AG04450 (cell line): Measurements from ENCODE around the gene BBS5. TPM values are rescaled to one million over a fixed set of nuclear protein-coding genes. Genes with fewer than 3 reads are reported as not detected.
"Not testable (repeated sequence)": the region's sequence is repeated elsewhere in the genome, so short reads cannot be mapped to it uniquely, and the experiment has no call there.

Experiments
- CTCF ChIA-PET: fragments of 300-600, 350-600 bp; formaldehyde crosslinking; extraction: SDS; loops from one replicate; lab custom pipeline; 2022; ENCODE audit warnings: antibody characterized with exemption, inconsistent platforms; lab: Charles Lee
- POLR2A ChIA-PET: fragments of 350-600 bp; formaldehyde crosslinking; extraction: SDS; loops from one replicate; lab custom pipeline; 2021; ENCODE audit warnings: antibody characterized with exemption, inconsistent platforms; lab: Yijun Ruan, JAX
- DNase-seq: peaks from one replicate; pipeline ENCODE4 v3.0.0-alpha.2; 2011; ENCODE audit warnings: low read depth, low spot score
- H3K27ac ChIP-seq: one replicate; pipeline ENCODE4 v1.5.1; 2012; ENCODE audit warnings: low read depth, low read length, control low read depth
- H3K27me3 ChIP-seq: one replicate; pipeline ENCODE4 v1.6.0; 2012; ENCODE audit warnings: low read length; ENCODE audit not compliant: control insufficient read depth, insufficient read depth
- H3K4me3 ChIP-seq: 2 replicates; pipeline ENCODE4 v1.5.1; 2011; ENCODE audit warnings: mild to moderate bottlenecking, low read depth, low read length, control low read depth
- H3K9me3 ChIP-seq: 2 replicates; pipeline ENCODE4 v1.5.1; 2012; ENCODE audit warnings: low read length; ENCODE audit not compliant: control insufficient read depth, insufficient read depth
- polyA plus RNA-seq: library from polyadenylated mRNA; depleted of rRNA; stranded (reverse); fragments of >200 nt; gene quantifications from 2 replicates; pipeline ENCODE4 v1.2.3, GENCODE V29; 2011
- TF ChIP-seq, protein P1 (sequence below): IDR thresholded peaks from 2 replicates; pipeline ENCODE4 v1.5.1; 2011; ENCODE audit warnings: low read depth, low read length, control low read depth, inconsistent platforms

BBS5 gene
- polyA plus RNA-seq, 1 experiment = 2.0 TPM

DNA sequence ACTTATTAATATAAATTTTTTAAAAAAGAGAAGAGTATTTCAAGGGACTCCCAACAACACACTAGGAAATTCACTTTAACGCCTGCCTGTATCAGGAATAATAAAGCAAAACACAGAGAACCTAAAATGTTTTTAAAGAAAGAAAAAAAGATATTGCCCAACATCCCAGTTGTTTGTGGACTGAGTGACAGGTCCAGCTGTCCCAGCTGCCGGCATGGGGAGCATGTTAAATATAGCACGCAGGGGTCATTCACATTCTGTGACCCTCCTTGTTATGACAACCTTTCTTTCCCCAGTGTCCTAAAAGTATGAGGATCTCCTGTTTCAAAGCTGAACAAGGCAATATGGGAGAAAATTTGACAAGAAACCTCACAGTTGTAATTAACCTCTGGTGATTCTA is 34.6 kb downstream of the BBS5 start:
- Histone ChIP-seq H3K4me3 (no peak overlapping the region), H3K27me3 (no peaks in the 10 kb centered on the region), H3K27ac (no peak overlapping the region), H3K9me3 (no peaks in the 10 kb centered on the region)
- TF ChIP-seq, protein P1, sequence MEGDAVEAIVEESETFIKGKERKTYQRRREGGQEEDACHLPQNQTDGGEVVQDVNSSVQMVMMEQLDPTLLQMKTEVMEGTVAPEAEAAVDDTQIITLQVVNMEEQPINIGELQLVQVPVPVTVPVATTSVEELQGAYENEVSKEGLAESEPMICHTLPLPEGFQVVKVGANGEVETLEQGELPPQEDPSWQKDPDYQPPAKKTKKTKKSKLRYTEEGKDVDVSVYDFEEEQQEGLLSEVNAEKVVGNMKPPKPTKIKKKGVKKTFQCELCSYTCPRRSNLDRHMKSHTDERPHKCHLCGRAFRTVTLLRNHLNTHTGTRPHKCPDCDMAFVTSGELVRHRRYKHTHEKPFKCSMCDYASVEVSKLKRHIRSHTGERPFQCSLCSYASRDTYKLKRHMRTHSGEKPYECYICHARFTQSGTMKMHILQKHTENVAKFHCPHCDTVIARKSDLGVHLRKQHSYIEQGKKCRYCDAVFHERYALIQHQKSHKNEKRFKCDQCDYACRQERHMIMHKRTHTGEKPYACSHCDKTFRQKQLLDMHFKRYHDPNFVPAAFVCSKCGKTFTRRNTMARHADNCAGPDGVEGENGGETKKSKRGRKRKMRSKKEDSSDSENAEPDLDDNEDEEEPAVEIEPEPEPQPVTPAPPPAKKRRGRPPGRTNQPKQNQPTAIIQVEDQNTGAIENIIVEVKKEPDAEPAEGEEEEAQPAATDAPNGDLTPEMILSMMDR = no peak
- no peak for DNase-seq
- CTCF ChIA-PET = interaction anchor here (1.7 kb wide), 1 partner anchor 14 kb away, joined by 6 read pairs; no protein-coding TSS in a partner anchor
- POLR2A ChIA-PET = no interaction called here

GRCh38 chr2:169514758-169515157 is 35.5 kb downstream of the BBS5 start:
- CTCF ChIA-PET = interaction anchor here (1.7 kb wide), 1 partner anchor 13 kb away, joined by 6 read pairs; no protein-coding TSS in a partner anchor
- not testable (repeated sequence) for DNase-seq, H3K4me3 ChIP-seq, H3K27me3 ChIP-seq, H3K9me3 ChIP-seq, H3K27ac ChIP-seq
- POLR2A ChIA-PET = interaction anchor here (0.6 kb wide), 1 partner anchor 284 kb away, joined by 4 read pairs; the partner anchor contains the start of gene SSB

DNA sequence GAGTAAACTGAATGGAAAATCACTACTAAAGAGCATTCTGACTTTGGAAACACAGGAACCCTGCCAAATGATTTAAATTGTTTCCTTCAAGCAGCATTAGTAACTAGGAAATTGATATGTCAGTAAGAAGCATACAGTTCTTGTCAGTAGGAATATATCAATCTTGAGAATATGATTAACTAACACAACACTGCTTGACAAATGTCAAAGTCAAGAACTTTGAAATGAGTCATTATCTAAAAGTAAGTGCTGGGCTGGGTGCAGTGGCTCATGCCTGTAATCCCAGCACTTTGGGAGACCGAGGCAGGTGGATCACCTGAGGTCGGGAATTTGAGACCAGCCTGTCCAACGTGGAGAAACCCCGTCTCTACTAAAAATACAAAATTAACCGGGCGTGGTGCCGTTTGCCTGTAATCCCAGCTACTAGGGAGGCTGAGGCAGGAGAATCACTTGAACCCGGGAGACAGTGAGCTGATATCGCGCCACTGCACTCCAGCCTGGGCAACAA is 37.2 kb downstream of the BBS5 start:
- H3K4me3 ChIP-seq, DNase-seq, POLR2A ChIA-PET, H3K27ac ChIP-seq, H3K9me3 ChIP-seq, H3K27me3 ChIP-seq: not testable (repeated sequence)
- CTCF ChIA-PET = interaction anchor here (1.1 kb wide), 1 partner anchor 12 kb away, joined by 4 read pairs; no protein-coding TSS in a partner anchor

DNA sequence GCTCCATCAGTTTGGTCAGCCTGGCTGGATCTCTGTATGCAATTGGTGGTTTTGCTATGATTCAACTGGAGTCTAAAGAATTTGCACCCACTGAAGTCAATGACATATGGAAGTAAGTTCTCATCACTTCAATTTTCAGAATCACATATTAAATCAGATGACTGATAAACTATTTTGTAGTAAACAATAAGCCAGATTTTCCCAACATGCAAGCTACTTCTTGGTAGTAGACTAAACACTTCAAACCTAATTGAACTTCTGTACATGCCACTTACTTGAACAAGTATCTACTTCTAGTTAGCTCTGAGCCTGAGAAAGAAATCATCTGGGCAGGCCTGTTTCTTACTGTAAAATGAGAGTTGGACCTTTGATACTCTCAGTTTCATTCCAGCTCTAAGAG is 41.6 kb downstream of the BBS5 start:
- TF ChIP-seq, protein P1 = no peak
- Histone ChIP-seq H3K27ac (no peak overlapping the region), H3K9me3 (no peaks in the 10 kb centered on the region), H3K4me3 (no peak overlapping the region), H3K27me3 (no peaks in the 10 kb centered on the region)
- ChIA-PET POLR2A (interaction anchor here (0.6 kb wide), 1 partner anchor 116 kb away, joined by 3 read pairs; no protein-coding TSS in a partner anchor), CTCF (interaction anchor here (2.2 kb wide), 1 partner anchor 10 kb away, joined by 7 read pairs; no protein-coding TSS in a partner anchor)
- no peak for DNase-seq

DNA sequence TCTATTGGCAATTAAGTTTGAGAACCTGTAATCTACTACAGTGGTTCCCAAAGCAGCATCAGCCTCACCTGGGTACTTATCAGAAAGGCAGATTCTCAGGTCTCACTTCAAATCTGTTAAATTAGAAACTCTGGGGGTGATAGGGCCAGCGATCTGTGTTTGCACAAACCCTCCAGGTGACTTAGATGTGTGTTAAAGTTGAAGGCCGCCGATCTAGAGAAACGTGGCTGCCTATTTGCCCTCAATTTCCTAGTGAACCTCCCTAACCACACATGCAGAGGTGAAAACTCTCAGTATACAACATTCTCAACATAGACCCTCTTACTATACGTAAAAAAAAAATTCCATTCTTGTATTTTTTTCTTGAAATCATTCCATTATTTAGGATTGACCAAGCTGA is 44.4 kb downstream of the BBS5 start:
- H3K9me3 ChIP-seq = no peaks in the 10 kb centered on the region
- no peak overlapping the region for H3K4me3 ChIP-seq
- no peak for DNase-seq
- H3K27ac ChIP-seq = no peak overlapping the region
- POLR2A ChIA-PET = no interaction called here
- no peaks in the 10 kb centered on the region for H3K27me3 ChIP-seq
- CTCF ChIA-PET = no interaction called here
- TF ChIP-seq, protein P1 = no peak

DNA sequence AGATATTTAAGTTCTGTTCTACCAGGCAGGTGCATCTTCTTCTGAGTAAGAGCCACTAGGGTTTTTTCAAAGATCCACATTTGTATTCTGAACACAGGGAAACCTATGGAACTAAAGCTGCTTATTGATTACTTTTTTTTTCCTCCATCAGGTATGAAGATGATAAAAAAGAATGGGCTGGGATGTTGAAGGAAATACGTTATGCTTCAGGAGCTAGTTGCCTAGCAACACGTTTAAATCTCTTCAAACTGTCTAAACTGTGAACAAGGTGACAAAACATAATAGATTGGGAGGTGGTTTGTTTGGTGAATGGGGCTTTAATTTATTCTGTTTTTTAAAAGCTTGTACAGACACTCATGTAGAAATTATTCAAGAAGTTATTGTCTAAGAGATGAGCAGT is 46.1 kb downstream of the BBS5 start:
- ChIA-PET CTCF (interaction anchor here (0.6 kb wide), 1 partner anchor 298 kb away, joined by 3 read pairs; no protein-coding TSS in a partner anchor), POLR2A (no interaction called here)
- DNase-seq = no peak
- H3K27ac ChIP-seq = no peak overlapping the region
- no peak overlapping the region for H3K4me3 ChIP-seq
- no peaks in the 10 kb centered on the region for H3K27me3 ChIP-seq
- TF ChIP-seq, protein P1 = no peak
- no peaks in the 10 kb centered on the region for H3K9me3 ChIP-seq
